ENCODE results near the gene COL27A1. TPM values are rescaled to one million over a fixed set of nuclear protein-coding genes. Genes with fewer than 3 reads are reported as not detected.

COL27A1 gene
- total and polyA plus RNA-seq, 2 experiments from 2014 or later, result 10.5 to 18.0 TPM

- H4K20me1 ChIP-seq (replicated peaks; ENCODE audit: insufficient read depth), result no peaks in the 10 kb centered on the region
- H3K27ac ChIP-seq (ENCODE audit: low read depth), result no peak overlapping the region
- H3K27me3 ChIP-seq (ENCODE audit: insufficient read depth), result no peaks in the 10 kb centered on the region
- TF ChIP-seq STAT1 (IDR thresholded peaks at IDR 0.05; ENCODE audit: unreplicated experiment) (no peak), ZNF331 (CRISPR knock-in tag; IDR thresholded peaks at IDR 0.05; ENCODE audit: low read depth) (no peak), CREB1 (CRISPR knock-in tag; IDR thresholded peaks at IDR 0.05; ENCODE audit: low read depth) (no peak), POLR2AphosphoS5 (IDR thresholded peaks at IDR 0.05; ENCODE audit: low read depth) (no peak), ZNF462 (CRISPR knock-in tag; IDR thresholded peaks at IDR 0.05) (no peak), ZNF114 (CRISPR knock-in tag; IDR thresholded peaks at IDR 0.05) (no peak), JUNB (IDR thresholded peaks at IDR 0.05; ENCODE audit: unreplicated experiment) (no peak), EZH2phosphoT487 (IDR thresholded peaks at IDR 0.05; ENCODE audit: unreplicated experiment) (no peak), EZH2 (IDR thresholded peaks at IDR 0.05; ENCODE audit: low read depth, unreplicated experiment) (no peak), CTCF (conservative IDR thresholded peaks at IDR 0.05; ENCODE audit: low read depth in 2 of 2) (no peak), REST (IDR thresholded peaks at IDR 0.05; ENCODE audit: unreplicated experiment) (no peak), NANOG (IDR thresholded peaks at IDR 0.05; ENCODE audit: borderline replicate concordance) (no peak)
- TF ChIP-seq, protein P1, sequence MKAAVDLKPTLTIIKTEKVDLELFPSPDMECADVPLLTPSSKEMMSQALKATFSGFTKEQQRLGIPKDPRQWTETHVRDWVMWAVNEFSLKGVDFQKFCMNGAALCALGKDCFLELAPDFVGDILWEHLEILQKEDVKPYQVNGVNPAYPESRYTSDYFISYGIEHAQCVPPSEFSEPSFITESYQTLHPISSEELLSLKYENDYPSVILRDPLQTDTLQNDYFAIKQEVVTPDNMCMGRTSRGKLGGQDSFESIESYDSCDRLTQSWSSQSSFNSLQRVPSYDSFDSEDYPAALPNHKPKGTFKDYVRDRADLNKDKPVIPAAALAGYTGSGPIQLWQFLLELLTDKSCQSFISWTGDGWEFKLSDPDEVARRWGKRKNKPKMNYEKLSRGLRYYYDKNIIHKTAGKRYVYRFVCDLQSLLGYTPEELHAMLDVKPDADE (IDR thresholded peaks at IDR 0.05), result no peak
- H3K4me3 Mint-ChIP-seq, result no peak overlapping the region
- no peaks in the 10 kb centered on the region for H3K4me1 ChIP-seq (ENCODE audit: insufficient read depth)
- H3K27ac Mint-ChIP-seq, result no peak overlapping the region
- peaks cover 28% of the 10 kb centered on the region for H3K4me1 Mint-ChIP-seq
- H3K9me2 ChIP-seq (ENCODE audit: insufficient read depth), result no peaks in the 10 kb centered on the region
- H3K9me3 Mint-ChIP-seq, result no peaks in the 10 kb centered on the region
- DNase-seq (ENCODE audit: low spot score), result no peak
- H3K4me3 ChIP-seq, result no peak overlapping the region
- peaks cover 21% of the 10 kb centered on the region for H3K27me3 Mint-ChIP-seq (ENCODE audit: insufficient read depth, low read depth, poor library complexity)
- H3F3A ChIP-seq (replicated peaks; ENCODE audit: low read depth), result no peaks in the 10 kb centered on the region
- no peaks in the 10 kb centered on the region for H3K36me3 ChIP-seq (ENCODE audit: insufficient read depth)
- ATAC-seq, result no peak
- no peaks in the 10 kb centered on the region for H3K36me3 Mint-ChIP-seq (ENCODE audit: low read depth)
- H3K4me2 ChIP-seq, result no peak overlapping the region
- no peaks in the 10 kb centered on the region for H3K79me2 ChIP-seq (replicated peaks; ENCODE audit: insufficient read depth)
- no peak overlapping the region for H2AFZ ChIP-seq
These were observed 75.9 kb downstream of the COL27A1 start for GRCh38 chr9:114231273-114231672.

Data from GM23338 (cell line).